Activated CD8-positive, alpha-beta memory T cell treated with anti-CD3 and anti-CD28 coated beads for 24 hours (primary cell): Measurements from ENCODE around the gene PPEF2.
"Not testable (repeated sequence)": the region's sequence is repeated elsewhere in the genome, so short reads cannot be mapped to it uniquely, and the experiment has no call there.

ENCODE experiments used
- DNase-seq: peaks from one replicate; pipeline ENCODE4 v3.0.0-alpha.2; 2020

The PPEF2 gene

GRCh38 chr4:75902352-75902751 is at the start of gene PPEF2:
PPEF2 (minus strand) TSS chr4:75902452; CDS start chr4:75896325, 6,127 bp downstream.
- no peak for DNase-seq

- DNase-seq: no peak
Observed at GRCh38 chr4:75950213-75950815, 48.1 kb upstream of the PPEF2 start.

- no peak for DNase-seq
Observed at GRCh38 chr4:75948822-75949444, 46.7 kb upstream of the PPEF2 start.

GRCh38 chr4:75940692-75941253 is 38.5 kb upstream of the PPEF2 start, which contains the start of gene NAAA:
NAAA (minus strand) TSS chr4:75941013; CDS start chr4:75940949, 64 bp downstream.
- peak; percentile 90 for DNase-seq

GRCh38 chr4:75939890-75940691 is 37.8 kb upstream of the PPEF2 start:
- peak; percentile 90 for DNase-seq

- DNase-seq: no peak
Observed at GRCh38 chr4:75935628-75936027, 33.4 kb upstream of the PPEF2 start.

- no peak for DNase-seq
Observed at GRCh38 chr4:75930152-75930551, 27.9 kb upstream of the PPEF2 start.

GRCh38 chr4:75924916-75925315 is 22.7 kb upstream of the PPEF2 start:
- not testable (repeated sequence) for DNase-seq

- DNase-seq: no peak
Observed at GRCh38 chr4:75924309-75924827, 22.1 kb upstream of the PPEF2 start.

GRCh38 chr4:75922588-75922987 is 20.3 kb upstream of the PPEF2 start:
- no peak for DNase-seq

- DNase-seq: no peak
Observed at GRCh38 chr4:75921910-75922309, 19.7 kb upstream of the PPEF2 start.

GRCh38 chr4:75920327-75920726 is 18.1 kb upstream of the PPEF2 start:
- no peak for DNase-seq

- no peak for DNase-seq
Observed at GRCh38 chr4:75919920-75920319, 17.7 kb upstream of the PPEF2 start.

GRCh38 chr4:75916091-75916661 is 13.9 kb upstream of the PPEF2 start:
- no peak for DNase-seq

GRCh38 chr4:75912968-75913367 is 10.7 kb upstream of the PPEF2 start:
- DNase-seq: no peak

GRCh38 chr4:75910831-75911230 is 8.6 kb upstream of the PPEF2 start:
- not testable (repeated sequence) for DNase-seq

GRCh38 chr4:75909405-75909804 is 7.2 kb upstream of the PPEF2 start:
- no peak for DNase-seq

- DNase-seq: no peak
Observed at GRCh38 chr4:75908555-75908954, 6.3 kb upstream of the PPEF2 start.

GRCh38 chr4:75907966-75908365 is 5.7 kb upstream of the PPEF2 start:
- DNase-seq: no peak

- DNase-seq: no peak
Observed at GRCh38 chr4:75904076-75904475, 1.8 kb upstream of the PPEF2 start.

GRCh38 chr4:75898536-75898935 is 3.7 kb downstream of the PPEF2 start:
- no peak for DNase-seq

- DNase-seq: no peak
Observed at GRCh38 chr4:75895744-75896314, 6.4 kb downstream of the PPEF2 start.

- no peak for DNase-seq
Observed at GRCh38 chr4:75892508-75892907, 9.7 kb downstream of the PPEF2 start.
